Ovary (tissue), 3 donors: ENCODE results near the gene PLEKHM3.

ENCODE experiments used
- EP300 ChIP-seq: sonication (generic); formaldehyde crosslinking; IDR thresholded peaks from one replicate; pipeline ENCODE4 v1.6.1; 2017; ENCODE audit warnings: antibody characterized with exemption
- TF ChIP-seq, protein P1 (sequence below), 3 donors: fragments of 450-650 bp in 2 of 3; fragments of 200-600 bp in 1 of 3; IDR thresholded peaks; one replicate each; pipeline versions ENCODE4 v1.5.1 to v1.8.0; 2016 to 2022; ENCODE audit warnings: antibody characterized with exemption in 3 of 3, mild to moderate bottlenecking in 1 of 3
- donor health status: DM: no; HTN: no; CAD: no.

DNA sequence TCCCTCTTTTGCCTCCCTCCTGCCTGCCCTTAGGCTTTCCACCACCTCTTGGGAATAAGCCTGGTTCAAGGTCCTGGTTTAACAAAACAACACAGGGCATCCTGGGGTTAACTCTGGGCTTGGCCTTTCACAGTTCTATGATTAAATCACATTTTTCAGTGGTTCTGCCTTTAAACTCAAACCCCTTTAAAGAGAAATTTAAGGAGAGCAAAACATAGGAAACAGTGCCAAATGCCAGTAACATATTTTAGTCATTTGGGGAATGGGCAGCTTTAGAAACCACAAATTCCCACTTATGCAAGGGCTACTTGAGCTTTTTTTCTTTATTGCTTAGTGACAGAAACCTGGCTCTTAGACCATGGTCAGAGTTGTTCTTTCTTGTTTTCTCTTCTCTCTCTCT lies 143.4 kb downstream of the PLEKHM3 start:
- TF ChIP-seq, protein P1, sequence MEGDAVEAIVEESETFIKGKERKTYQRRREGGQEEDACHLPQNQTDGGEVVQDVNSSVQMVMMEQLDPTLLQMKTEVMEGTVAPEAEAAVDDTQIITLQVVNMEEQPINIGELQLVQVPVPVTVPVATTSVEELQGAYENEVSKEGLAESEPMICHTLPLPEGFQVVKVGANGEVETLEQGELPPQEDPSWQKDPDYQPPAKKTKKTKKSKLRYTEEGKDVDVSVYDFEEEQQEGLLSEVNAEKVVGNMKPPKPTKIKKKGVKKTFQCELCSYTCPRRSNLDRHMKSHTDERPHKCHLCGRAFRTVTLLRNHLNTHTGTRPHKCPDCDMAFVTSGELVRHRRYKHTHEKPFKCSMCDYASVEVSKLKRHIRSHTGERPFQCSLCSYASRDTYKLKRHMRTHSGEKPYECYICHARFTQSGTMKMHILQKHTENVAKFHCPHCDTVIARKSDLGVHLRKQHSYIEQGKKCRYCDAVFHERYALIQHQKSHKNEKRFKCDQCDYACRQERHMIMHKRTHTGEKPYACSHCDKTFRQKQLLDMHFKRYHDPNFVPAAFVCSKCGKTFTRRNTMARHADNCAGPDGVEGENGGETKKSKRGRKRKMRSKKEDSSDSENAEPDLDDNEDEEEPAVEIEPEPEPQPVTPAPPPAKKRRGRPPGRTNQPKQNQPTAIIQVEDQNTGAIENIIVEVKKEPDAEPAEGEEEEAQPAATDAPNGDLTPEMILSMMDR (IDR thresholded peaks at IDR 0.05) = no peak
- no peak for TF ChIP-seq EP300
